ENCODE data around the gene RAB18. TPM values are rescaled to one million over a fixed set of nuclear protein-coding genes. Genes with fewer than 3 reads are reported as not detected.

Gene RAB18
- total and polyA plus RNA-seq, 2 experiments from 2014 or later = 35.5 to 77.2 TPM

- no peak for TF ChIP-seq ZNF462 (CRISPR knock-in tag; IDR thresholded peaks at IDR 0.05)
- no peak for TF ChIP-seq ZNF331 (CRISPR knock-in tag; IDR thresholded peaks at IDR 0.05; ENCODE audit: low read depth)
- no peak for TF ChIP-seq ZNF114 (CRISPR knock-in tag; IDR thresholded peaks at IDR 0.05)
- no peak for TF ChIP-seq NANOG (IDR thresholded peaks at IDR 0.05; ENCODE audit: borderline replicate concordance)
- no peak for TF ChIP-seq EZH2phosphoT487 (IDR thresholded peaks at IDR 0.05; ENCODE audit: unreplicated experiment)
- TF ChIP-seq STAT1 (IDR thresholded peaks at IDR 0.05; ENCODE audit: unreplicated experiment) = no peak
- no peak for TF ChIP-seq CTCF (conservative IDR thresholded peaks at IDR 0.05; ENCODE audit: low read depth in 2 of 2)
- TF ChIP-seq REST (IDR thresholded peaks at IDR 0.05; ENCODE audit: unreplicated experiment) = no peak
These were observed 80.2 kb downstream of the RAB18 start (continued) for GRCh38 chr10:27584302-27584701.

Other genes starting within 250 kb of the RAB18 start
- gene MKX, start 241.5 kb downstream of the RAB18 start, total RNA-seq (2014; rRNA removed; shearing (Covaris generic)) = 0.97 and 1.6 TPM in 2 replicates
- 0.47 and 0.66 TPM in 2 replicates for gene MKX, start 241.5 kb downstream of the RAB18 start, polyA plus RNA-seq (2016; fragmentation: Nextera tagmentation; extraction: Ambion mirVana)